HG02970 (cell line): ENCODE measurements around the gene CFAP97D2.
"Not testable (repeated sequence)": the region's sequence is repeated elsewhere in the genome, so short reads cannot be mapped to it uniquely, and the experiment has no call there.

Experiments
- ATAC-seq: cut with Tn5 transposase; IDR thresholded peaks from one replicate; pipeline ENCODE4 v1.9.1; 2021; ENCODE audit warnings: mild to moderate bottlenecking, moderate library complexity, moderate number of reproducible peaks; ENCODE audit not compliant: unreplicated experiment, low FRiP score

CFAP97D2 gene

GRCh38 chr13:114155926-114156883, 22.9 kb upstream of the CFAP97D2 start:
- ATAC-seq: no peak

- no peak for ATAC-seq
Observed at GRCh38 chr13:114157869-114158495, 21.1 kb upstream of the CFAP97D2 start.

GRCh38 chr13:114158869-114159666, 20.0 kb upstream of the CFAP97D2 start:
- not testable (repeated sequence) for ATAC-seq

GRCh38 chr13:114161028-114161556, 18.0 kb upstream of the CFAP97D2 start:
- no peak for ATAC-seq

GRCh38 chr13:114161644-114162532, 17.2 kb upstream of the CFAP97D2 start:
- no peak for ATAC-seq

- no peak for ATAC-seq
Observed at GRCh38 chr13:114162533-114162922, 16.5 kb upstream of the CFAP97D2 start.

GRCh38 chr13:114164053-114164452, 15.0 kb upstream of the CFAP97D2 start:
- no peak for ATAC-seq

- no peak for ATAC-seq
Observed at GRCh38 chr13:114164681-114165429, 14.2 kb upstream of the CFAP97D2 start.

- no peak for ATAC-seq
Observed at GRCh38 chr13:114166381-114167131, 12.5 kb upstream of the CFAP97D2 start.

GRCh38 chr13:114167426-114167825, 11.6 kb upstream of the CFAP97D2 start:
- ATAC-seq: no peak

- no peak for ATAC-seq
Observed at GRCh38 chr13:114167885-114168284, 11.2 kb upstream of the CFAP97D2 start.

GRCh38 chr13:114173272-114173671, 5.8 kb upstream of the CFAP97D2 start:
- no peak for ATAC-seq

GRCh38 chr13:114173745-114174144, 5.3 kb upstream of the CFAP97D2 start:
- no peak for ATAC-seq

GRCh38 chr13:114174529-114174961, 4.5 kb upstream of the CFAP97D2 start:
- ATAC-seq: no peak

GRCh38 chr13:114176359-114176902, 2.6 kb upstream of the CFAP97D2 start:
- ATAC-seq: not testable (repeated sequence)

GRCh38 chr13:114177245-114178010, 1.6 kb upstream of the CFAP97D2 start:
- ATAC-seq: no peak
